ENCODE results near the gene PRR20A. TPM values are rescaled to one million over a fixed set of nuclear protein-coding genes. Genes with fewer than 3 reads are reported as not detected.
"Not testable (repeated sequence)": the region's sequence is repeated elsewhere in the genome, so short reads cannot be mapped to it uniquely, and the experiment has no call there.

Gene PRR20A
- total RNA-seq, 1 donor from 2014 or later = not detected

DNA sequence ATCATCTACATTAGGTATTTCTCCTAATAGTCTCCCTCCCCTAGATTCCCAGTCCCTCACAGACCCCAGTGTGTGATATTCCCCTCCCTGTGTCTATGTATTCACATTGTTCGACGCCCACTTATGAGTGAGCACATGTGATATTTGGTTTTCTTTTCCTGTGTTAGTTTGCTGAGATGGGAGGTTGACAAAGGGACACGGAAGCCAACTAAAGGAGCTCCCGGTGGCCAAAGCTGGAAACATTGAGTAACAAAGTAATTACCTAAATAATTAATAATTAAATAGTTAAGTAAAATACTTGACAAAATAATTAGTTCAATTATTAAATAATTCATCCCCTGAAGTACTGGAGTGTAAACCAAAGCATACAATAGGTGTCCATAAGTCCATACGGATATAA lies 1.7 kb upstream of the PRR20A start:
- TF ChIP-seq, protein P1, sequence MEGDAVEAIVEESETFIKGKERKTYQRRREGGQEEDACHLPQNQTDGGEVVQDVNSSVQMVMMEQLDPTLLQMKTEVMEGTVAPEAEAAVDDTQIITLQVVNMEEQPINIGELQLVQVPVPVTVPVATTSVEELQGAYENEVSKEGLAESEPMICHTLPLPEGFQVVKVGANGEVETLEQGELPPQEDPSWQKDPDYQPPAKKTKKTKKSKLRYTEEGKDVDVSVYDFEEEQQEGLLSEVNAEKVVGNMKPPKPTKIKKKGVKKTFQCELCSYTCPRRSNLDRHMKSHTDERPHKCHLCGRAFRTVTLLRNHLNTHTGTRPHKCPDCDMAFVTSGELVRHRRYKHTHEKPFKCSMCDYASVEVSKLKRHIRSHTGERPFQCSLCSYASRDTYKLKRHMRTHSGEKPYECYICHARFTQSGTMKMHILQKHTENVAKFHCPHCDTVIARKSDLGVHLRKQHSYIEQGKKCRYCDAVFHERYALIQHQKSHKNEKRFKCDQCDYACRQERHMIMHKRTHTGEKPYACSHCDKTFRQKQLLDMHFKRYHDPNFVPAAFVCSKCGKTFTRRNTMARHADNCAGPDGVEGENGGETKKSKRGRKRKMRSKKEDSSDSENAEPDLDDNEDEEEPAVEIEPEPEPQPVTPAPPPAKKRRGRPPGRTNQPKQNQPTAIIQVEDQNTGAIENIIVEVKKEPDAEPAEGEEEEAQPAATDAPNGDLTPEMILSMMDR (IDR thresholded peaks at IDR 0.05; ENCODE audit: insufficient read depth, low read length, severe bottlenecking) = no peak
- H3K27me3 ChIP-seq (ENCODE audit: control insufficient read depth, insufficient read depth, low read length) = no peaks in the 10 kb centered on the region
- H3K4me3 ChIP-seq (ENCODE audit: low read depth, low read length) = no peak overlapping the region
- no peak for FAIRE-seq
- no peaks in the 10 kb centered on the region for H3K36me3 ChIP-seq (ENCODE audit: control insufficient read depth, insufficient read depth, low read length)
- no peak for DNase-seq (ENCODE audit: low read depth)

DNA sequence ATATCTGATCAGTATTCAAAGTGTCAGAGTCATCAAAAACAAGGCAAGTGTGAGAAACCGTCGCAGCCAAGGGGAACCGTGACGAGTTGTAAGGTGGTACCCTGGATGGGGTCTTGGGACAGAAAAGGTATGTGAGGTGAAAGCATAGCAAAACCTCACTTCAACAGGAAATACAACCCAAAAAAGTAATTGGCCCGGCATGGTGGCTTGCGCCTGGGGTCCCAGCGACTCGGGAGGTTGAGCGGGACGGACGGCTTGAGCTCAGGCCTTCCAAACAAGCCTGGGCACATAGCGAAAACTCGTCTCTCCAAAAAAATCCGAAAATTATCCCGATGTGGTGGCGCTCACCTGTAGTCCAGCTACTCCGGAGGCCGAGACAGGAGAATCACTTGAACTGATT lies 937 bp upstream of the PRR20A start:
- H3K27me3 ChIP-seq (ENCODE audit: control insufficient read depth, insufficient read depth, low read length); FAIRE-seq; DNase-seq (ENCODE audit: low read depth); H3K36me3 ChIP-seq (ENCODE audit: control insufficient read depth, insufficient read depth, low read length); H3K4me3 ChIP-seq (ENCODE audit: low read depth, low read length): not testable (repeated sequence)

DNA sequence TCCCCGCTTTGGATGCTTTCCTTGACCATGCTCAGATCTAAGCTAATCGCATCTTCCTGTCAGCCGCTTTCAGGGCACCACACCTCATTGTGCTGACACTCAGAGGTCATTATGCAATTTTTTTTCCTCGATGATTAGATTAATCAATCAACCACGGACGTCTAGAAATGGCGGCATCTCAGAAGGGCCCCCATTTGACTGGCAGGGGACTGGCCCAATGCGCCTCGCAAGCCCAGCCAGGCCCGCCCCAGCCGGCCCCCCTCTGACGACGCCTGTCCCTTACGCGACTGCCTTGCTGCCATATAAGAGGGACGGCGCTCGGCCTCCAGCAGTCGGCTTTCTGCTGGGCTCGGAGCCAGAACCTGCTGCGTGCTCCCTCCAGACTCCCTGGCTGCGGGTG lies 6.5 kb downstream of the PRR20A start, which contains the start of gene PRR20B:
Gene PRR20B (plus strand): TSS at position 301 of the 400 bp plus-strand sequence. CDS start 387 bp downstream, outside the sequence.
- not testable (repeated sequence) for H3K4me3 ChIP-seq (ENCODE audit: low read depth, low read length); DNase-seq (ENCODE audit: low read depth); FAIRE-seq; H3K36me3 ChIP-seq (ENCODE audit: control insufficient read depth, insufficient read depth, low read length); H3K27me3 ChIP-seq (ENCODE audit: control insufficient read depth, insufficient read depth, low read length)

DNA sequence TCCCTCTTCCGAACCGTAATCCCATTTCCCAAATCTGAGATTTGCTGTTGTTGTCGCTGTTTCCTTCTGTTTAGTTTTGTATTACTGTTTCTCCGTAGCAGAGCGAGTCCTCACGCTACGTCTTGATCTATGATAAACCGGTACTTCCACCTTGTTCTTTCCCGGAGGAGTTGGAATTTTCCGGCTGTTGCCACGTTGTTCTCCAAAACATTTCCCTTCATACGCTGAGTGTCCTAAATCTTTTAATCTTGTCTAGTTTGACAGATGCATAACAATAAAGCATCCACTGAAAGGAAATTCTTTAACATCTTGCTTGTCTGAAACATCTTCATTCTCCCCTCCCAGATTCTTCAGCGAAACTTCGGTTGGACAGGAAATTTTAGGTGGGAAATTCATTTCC lies 7.4 kb downstream of the PRR20A start:
- not testable (repeated sequence) for DNase-seq (ENCODE audit: low read depth); H3K36me3 ChIP-seq (ENCODE audit: control insufficient read depth, insufficient read depth, low read length); FAIRE-seq; H3K4me3 ChIP-seq (ENCODE audit: low read depth, low read length); H3K27me3 ChIP-seq (ENCODE audit: control insufficient read depth, insufficient read depth, low read length)

DNA sequence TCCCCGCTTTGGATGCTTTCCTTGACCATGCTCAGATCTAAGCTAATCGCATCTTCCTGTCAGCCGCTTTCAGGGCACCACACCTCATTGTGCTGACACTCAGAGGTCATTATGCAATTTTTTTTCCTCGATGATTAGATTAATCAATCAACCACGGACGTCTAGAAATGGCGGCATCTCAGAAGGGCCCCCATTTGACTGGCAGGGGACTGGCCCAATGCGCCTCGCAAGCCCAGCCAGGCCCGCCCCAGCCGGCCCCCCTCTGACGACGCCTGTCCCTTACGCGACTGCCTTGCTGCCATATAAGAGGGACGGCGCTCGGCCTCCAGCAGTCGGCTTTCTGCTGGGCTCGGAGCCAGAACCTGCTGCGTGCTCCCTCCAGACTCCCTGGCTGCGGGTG lies 13.0 kb downstream of the PRR20A start, which contains the start of gene PRR20C:
Gene PRR20C (plus strand): TSS at position 301 of the 400 bp plus-strand sequence. CDS start 387 bp downstream, outside the sequence.
- not testable (repeated sequence) for H3K27me3 ChIP-seq (ENCODE audit: control insufficient read depth, insufficient read depth, low read length); DNase-seq (ENCODE audit: low read depth); H3K4me3 ChIP-seq (ENCODE audit: low read depth, low read length); H3K36me3 ChIP-seq (ENCODE audit: control insufficient read depth, insufficient read depth, low read length); FAIRE-seq

DNA sequence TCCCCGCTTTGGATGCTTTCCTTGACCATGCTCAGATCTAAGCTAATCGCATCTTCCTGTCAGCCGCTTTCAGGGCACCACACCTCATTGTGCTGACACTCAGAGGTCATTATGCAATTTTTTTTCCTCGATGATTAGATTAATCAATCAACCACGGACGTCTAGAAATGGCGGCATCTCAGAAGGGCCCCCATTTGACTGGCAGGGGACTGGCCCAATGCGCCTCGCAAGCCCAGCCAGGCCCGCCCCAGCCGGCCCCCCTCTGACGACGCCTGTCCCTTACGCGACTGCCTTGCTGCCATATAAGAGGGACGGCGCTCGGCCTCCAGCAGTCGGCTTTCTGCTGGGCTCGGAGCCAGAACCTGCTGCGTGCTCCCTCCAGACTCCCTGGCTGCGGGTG lies 19.6 kb downstream of the PRR20A start, which contains the start of gene PRR20D:
Gene PRR20D (plus strand): TSS at position 301 of the 400 bp plus-strand sequence. CDS start 387 bp downstream, outside the sequence.
- H3K27me3 ChIP-seq (ENCODE audit: control insufficient read depth, insufficient read depth, low read length); FAIRE-seq; H3K4me3 ChIP-seq (ENCODE audit: low read depth, low read length); H3K36me3 ChIP-seq (ENCODE audit: control insufficient read depth, insufficient read depth, low read length); DNase-seq (ENCODE audit: low read depth): not testable (repeated sequence)

DNA sequence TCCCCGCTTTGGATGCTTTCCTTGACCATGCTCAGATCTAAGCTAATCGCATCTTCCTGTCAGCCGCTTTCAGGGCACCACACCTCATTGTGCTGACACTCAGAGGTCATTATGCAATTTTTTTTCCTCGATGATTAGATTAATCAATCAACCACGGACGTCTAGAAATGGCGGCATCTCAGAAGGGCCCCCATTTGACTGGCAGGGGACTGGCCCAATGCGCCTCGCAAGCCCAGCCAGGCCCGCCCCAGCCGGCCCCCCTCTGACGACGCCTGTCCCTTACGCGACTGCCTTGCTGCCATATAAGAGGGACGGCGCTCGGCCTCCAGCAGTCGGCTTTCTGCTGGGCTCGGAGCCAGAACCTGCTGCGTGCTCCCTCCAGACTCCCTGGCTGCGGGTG lies 26.2 kb downstream of the PRR20A start, which contains the start of gene PRR20E:
Gene PRR20E (plus strand): TSS at position 301 of the 400 bp plus-strand sequence. CDS start 387 bp downstream, outside the sequence.
- not testable (repeated sequence) for FAIRE-seq; DNase-seq (ENCODE audit: low read depth); H3K27me3 ChIP-seq (ENCODE audit: control insufficient read depth, insufficient read depth, low read length); H3K4me3 ChIP-seq (ENCODE audit: low read depth, low read length); H3K36me3 ChIP-seq (ENCODE audit: control insufficient read depth, insufficient read depth, low read length)

DNA sequence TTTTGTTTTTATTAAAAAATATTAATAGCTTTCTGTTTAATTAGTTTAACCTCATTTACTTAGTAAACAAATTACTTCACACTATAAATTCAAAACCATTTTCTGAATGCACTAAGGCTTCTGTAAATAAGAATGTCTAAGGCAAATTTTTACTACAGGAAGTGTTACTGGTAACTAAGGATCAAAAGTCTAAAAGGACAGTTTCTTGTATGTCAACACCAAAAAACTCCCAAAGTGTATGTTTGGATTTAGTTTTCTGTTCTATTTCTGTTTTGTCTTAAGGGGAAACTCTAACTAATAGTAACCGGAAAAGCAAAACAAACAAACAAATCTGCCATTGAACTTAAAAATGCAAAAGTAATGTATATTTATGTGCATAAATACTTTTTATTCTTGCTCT lies 50.9 kb downstream of the PRR20A start:
- Histone ChIP-seq H3K27me3 (ENCODE audit: control insufficient read depth, insufficient read depth, low read length) (no peaks in the 10 kb centered on the region), H3K36me3 (ENCODE audit: control insufficient read depth, insufficient read depth, low read length) (no peaks in the 10 kb centered on the region), H3K4me3 (ENCODE audit: low read depth, low read length) (no peak overlapping the region)
- DNase-seq (ENCODE audit: low read depth) (no peak), FAIRE-seq (no peak)
- TF ChIP-seq, protein P1 (IDR thresholded peaks at IDR 0.05; ENCODE audit: insufficient read depth, low read length, severe bottlenecking) = no peak

Other genes starting within 250 kb of the PRR20A start
- not detected in 2 replicates for gene PRR20B, start 6.6 kb downstream of the PRR20A start, total RNA-seq
- not detected in 2 replicates for gene PRR20C, start 13.1 kb downstream of the PRR20A start, total RNA-seq
- not detected in 2 replicates for gene PRR20D, start 19.7 kb downstream of the PRR20A start, total RNA-seq
- not detected in 2 replicates for gene PRR20E, start 26.3 kb downstream of the PRR20A start, total RNA-seq